Esophagus squamous epithelium (tissue), 4 donors: ENCODE measurements around the gene IPO11.

Experiments
- CTCF ChIP-seq, 6 experiments: fragments of 450-650 bp in 4 of 6; fragments of 200-600 bp in 2 of 6; sonication (generic) in 2 of 6; IDR thresholded peaks; one replicate each; pipeline ENCODE4 v1.5.1; 2016 to 2019; ENCODE audit warnings: antibody characterized with exemption in 6 of 6, mild to moderate bottlenecking in 4 of 6, moderate library complexity in 4 of 6
- POLR2A ChIP-seq, 4 donors: fragments of 450-650 bp; IDR thresholded peaks; one replicate each; pipeline ENCODE4 v1.6.1; 2017; ENCODE audit warnings: antibody characterized with exemption in 4 of 4, mild to moderate bottlenecking in 4 of 4, moderate library complexity in 3 of 4

GRCh38 chr5:62536232-62536631 is 123.7 kb downstream of the IPO11 start:
- no peak for TF ChIP-seq POLR2A (IDR thresholded peaks at IDR 0.05)
- TF ChIP-seq CTCF (IDR thresholded peaks at IDR 0.05): no peak
